Suprapubic skin (tissue), 4 donors: ENCODE data around the gene EXOC6.

Source experiments
- CTCF ChIP-seq, 2 donors: fragments of 200-600 bp in 1 of 2; fragments of 450-650 bp in 1 of 2; sonication (generic) in 1 of 2; IDR thresholded peaks; one replicate each; pipeline ENCODE4 v1.5.1; 2016 to 2019; ENCODE audit warnings: antibody characterized with exemption in 2 of 2, mild to moderate bottlenecking in 1 of 2, moderate library complexity in 1 of 2
- EP300 ChIP-seq: sonication (generic); formaldehyde crosslinking; IDR thresholded peaks from one replicate; pipeline ENCODE4 v1.6.1; 2017; ENCODE audit warnings: antibody characterized with exemption
- POLR2A ChIP-seq, 2 donors: fragments of 450-650 bp; IDR thresholded peaks; one replicate each; pipeline ENCODE4 v1.6.1; 2017; ENCODE audit warnings: antibody characterized with exemption in 2 of 2, mild to moderate bottlenecking in 2 of 2, moderate library complexity in 2 of 2
- POLR2AphosphoS5 ChIP-seq, 3 donors: sonication (generic); formaldehyde crosslinking; IDR thresholded peaks; one replicate each; pipeline ENCODE4 v1.6.1; 2017; ENCODE audit warnings: antibody characterized with exemption in 3 of 3

- TF ChIP-seq CTCF (IDR thresholded peaks at IDR 0.05) (no peak), POLR2AphosphoS5 (IDR thresholded peaks at IDR 0.05) (no peak), EP300 (no peak), POLR2A (IDR thresholded peaks at IDR 0.05) (no peak)
Measured at GRCh38 chr10:93072713-93073538, 224.6 kb downstream of the EXOC6 start.
